Esophagus muscularis mucosa (tissue), 3 donors: ENCODE measurements around the gene CTXN1.

ENCODE experiments used
- POLR2A ChIP-seq: fragments of 450-650 bp; IDR thresholded peaks from one replicate; pipeline ENCODE4 v1.6.1; 2017; ENCODE audit warnings: antibody characterized with exemption, moderate library complexity, mild to moderate bottlenecking, low read depth
- POLR2AphosphoS5 ChIP-seq, 2 donors: sonication (generic); formaldehyde crosslinking; IDR thresholded peaks; one replicate each; pipeline ENCODE4 v1.6.1; 2017; ENCODE audit warnings: antibody characterized with exemption in 2 of 2
- TF ChIP-seq, protein P1 (sequence below), 3 experiments: fragments of 200-600 bp in 2 of 3; fragments of 450-650 bp in 1 of 3; sonication (generic) in 2 of 3; IDR thresholded peaks; one replicate each; pipeline ENCODE4 v1.5.1; 2017 to 2019; ENCODE audit warnings: antibody characterized with exemption in 3 of 3, mild to moderate bottlenecking in 2 of 3, moderate library complexity in 1 of 3

DNA sequence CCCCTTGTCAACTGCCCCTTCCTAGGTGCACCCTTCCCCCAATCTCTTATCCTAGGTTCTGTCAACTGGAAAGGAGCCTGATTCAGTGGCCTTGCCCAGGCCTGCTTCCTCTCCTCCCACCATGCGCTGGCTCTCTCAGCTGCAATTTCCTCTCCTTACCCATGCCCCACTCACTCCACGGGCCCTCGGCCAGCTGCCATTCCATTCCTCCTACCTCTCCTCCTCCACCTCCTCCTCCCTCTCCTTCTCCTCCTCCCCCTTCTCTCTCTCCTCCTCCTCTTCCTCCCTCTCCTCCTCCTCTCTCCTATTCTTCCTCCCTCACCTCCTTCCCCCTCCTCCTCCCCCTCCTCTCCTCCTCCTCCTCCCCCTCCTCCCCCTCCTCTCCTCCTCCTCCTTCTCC is 27.1 kb upstream of the CTXN1 start:
- TF ChIP-seq, protein P1, sequence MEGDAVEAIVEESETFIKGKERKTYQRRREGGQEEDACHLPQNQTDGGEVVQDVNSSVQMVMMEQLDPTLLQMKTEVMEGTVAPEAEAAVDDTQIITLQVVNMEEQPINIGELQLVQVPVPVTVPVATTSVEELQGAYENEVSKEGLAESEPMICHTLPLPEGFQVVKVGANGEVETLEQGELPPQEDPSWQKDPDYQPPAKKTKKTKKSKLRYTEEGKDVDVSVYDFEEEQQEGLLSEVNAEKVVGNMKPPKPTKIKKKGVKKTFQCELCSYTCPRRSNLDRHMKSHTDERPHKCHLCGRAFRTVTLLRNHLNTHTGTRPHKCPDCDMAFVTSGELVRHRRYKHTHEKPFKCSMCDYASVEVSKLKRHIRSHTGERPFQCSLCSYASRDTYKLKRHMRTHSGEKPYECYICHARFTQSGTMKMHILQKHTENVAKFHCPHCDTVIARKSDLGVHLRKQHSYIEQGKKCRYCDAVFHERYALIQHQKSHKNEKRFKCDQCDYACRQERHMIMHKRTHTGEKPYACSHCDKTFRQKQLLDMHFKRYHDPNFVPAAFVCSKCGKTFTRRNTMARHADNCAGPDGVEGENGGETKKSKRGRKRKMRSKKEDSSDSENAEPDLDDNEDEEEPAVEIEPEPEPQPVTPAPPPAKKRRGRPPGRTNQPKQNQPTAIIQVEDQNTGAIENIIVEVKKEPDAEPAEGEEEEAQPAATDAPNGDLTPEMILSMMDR (IDR thresholded peaks at IDR 0.05) = no peak
- TF ChIP-seq POLR2A (no peak), POLR2AphosphoS5 (IDR thresholded peaks at IDR 0.05) (no peak)
